GM12892 (cell line): ENCODE measurements around the gene VMP1.

Source experiments
- POLR2A ChIP-seq: IDR thresholded peaks from 2 replicates; pipeline ENCODE4 v1.6.1; 2011; ENCODE audit warnings: low read depth, low read length, control low read depth
- POLR2AphosphoS5 ChIP-seq: IDR thresholded peaks from 2 replicates; pipeline ENCODE4 v1.6.1; 2011; ENCODE audit warnings: low read depth, low read length, control low read depth

GRCh38 chr17:59890720-59891119 lies 183.3 kb downstream of the VMP1 start:
- TF ChIP-seq POLR2A (no peak), POLR2AphosphoS5 (no peak)
